Activated CD8-positive, alpha-beta memory T cell treated with anti-CD3 and anti-CD28 coated beads for 4 hours (primary cell): Measurements from ENCODE around the gene EEFSEC.

Experiments
- DNase-seq, 2 donors: peaks; one replicate each; pipeline ENCODE4 v3.0.0-alpha.2; 2020; ENCODE audit warnings: low read depth in 2 of 2

The EEFSEC gene

DNA sequence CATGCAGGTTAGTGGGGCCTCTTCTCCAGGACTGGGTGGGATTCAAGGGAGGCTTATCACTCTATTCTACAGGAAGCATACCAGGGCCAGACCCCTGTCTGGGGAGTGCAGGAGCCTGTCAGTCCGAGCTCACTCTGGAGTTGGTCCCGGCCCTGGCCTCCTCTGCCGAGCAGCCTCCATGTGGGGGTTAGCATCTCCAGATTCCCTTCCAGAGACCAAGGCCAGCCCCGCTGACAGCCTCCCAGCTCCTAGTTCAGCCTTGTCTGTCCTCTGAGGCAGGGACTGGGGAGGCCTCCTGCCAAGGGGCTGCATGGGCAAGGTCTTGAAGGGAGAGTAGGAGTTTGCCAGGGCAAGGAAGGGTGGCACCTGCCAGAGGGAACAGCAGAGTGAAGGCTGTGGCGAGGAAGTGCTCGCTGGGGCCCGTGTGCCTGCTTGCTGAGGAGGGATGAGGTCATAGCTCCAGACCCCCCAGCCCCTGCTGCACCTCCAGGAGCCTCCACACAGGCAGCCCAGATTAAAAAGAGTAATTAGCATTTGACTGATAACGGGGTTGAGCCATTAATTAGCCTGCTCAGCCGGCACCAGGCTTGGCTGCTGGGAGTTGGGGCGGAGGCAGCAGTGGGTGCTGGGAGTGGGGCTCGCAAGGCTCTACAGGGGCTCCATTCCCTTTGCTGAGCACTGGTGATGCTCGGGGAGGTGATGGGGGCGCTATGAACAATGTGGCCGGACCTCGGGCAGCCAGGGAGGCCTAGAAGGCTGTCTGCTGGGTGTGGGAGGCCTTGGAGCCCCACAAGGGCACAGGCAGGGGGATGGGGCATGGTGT is 259.1 kb downstream of the EEFSEC start:
- DNase-seq, result no peak

- DNase-seq, result no peak
Measured at GRCh38 chr3:128413003-128413370, 259.7 kb downstream of the EEFSEC start.

- no peak for DNase-seq
Measured at GRCh38 chr3:128413413-128414205, 260.3 kb downstream of the EEFSEC start.

DNA sequence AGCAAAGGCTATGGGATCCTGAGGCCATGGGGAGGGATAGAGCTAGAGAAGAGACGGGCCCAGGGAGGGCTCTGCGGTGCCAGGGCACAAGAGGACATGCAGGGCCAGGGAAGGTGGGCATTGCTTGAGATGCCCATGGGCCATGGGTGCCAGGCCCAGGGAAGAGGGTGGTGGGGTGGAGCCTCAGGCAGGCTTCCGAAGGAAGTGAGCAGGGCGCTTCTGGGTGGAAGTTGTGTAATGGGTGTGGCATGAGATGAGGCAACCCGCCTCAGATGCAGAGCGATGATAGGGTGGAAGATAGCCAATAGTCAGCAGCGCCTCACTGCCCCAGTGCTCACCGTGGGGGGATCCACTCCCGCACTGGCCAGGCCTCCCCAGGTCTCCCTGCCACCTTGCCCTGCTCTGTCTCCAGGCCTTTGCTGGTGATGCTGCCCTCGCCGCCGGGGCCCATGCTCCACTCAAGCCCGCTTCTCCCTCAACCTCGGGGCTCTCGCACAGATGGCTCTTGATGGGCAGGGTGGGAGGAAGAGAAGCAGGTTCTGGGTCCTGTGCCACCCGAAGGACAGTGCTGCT is 262.0 kb downstream of the EEFSEC start:
- no peak for DNase-seq

DNA sequence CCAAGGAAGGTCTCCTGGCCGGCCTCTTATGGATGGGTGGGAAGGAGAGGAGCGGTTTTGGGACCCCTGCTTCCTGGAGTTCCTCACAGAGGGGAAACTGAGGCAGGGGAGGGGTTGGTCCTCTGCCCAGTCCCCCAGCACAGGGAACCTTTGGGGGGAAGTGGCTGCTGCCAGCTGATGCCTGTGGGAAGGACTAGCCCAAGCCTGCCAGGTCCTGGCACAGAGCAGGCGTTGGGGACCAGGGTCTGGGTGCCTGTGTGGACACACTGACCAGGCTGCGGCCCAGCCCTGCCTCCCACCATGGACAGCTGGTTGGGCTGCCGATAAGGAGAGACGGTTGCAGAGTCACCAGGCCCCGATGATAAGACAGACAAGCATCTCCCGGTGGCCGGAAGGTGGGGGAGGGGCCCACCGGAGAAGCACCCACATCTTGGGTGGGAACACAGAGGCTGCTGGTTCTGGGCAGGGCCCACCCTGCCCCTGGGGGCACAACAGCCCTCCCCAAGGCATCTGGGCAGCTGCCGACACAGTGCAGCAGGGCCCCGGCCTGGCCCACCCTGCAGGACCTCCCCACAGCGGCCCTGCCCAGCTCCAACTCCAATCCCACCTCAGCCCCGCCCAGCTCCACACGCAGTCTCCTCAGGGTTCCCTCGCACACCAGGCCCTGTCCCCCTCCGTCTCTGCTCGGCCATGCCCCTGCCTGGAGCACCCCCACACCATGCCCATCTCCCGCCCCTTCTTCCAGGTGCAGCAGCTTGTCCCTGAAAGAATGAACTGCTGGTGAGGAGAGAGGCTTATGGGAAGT is 262.7 kb downstream of the EEFSEC start:
- no peak for DNase-seq

DNA sequence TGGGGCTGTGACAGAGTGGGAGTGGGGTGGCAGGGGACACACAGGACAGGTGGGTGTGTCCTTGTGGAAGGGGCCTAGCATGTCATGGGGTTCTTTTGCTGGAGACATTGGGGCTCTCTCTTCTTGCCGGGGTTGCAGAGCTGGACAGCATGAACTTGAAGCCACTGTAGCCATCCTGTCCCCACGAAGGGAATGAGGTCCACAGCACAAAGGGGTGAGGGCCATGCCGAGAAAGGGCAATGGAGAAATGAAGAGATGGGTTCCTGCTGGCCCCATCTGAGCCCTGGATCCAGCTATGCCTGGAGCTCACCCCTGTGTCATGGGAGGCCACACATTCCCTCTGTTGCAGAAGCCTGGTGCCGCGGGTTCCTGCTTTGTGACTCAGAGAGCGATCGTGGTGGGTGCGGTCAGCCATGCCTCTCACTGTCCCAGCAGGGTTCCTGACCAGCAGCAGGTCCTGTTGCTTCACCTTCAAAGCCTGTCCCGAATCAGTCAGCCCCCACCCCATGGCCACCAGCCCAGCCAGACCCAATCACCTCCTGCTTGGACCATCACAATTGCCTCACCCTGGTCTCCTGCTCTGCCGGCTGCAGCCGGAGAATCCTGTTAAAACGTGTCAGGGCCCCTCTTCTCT is 263.4 kb downstream of the EEFSEC start:
- no peak for DNase-seq

- no peak for DNase-seq
Measured at GRCh38 chr3:128418900-128419299, 265.6 kb downstream of the EEFSEC start.

DNA sequence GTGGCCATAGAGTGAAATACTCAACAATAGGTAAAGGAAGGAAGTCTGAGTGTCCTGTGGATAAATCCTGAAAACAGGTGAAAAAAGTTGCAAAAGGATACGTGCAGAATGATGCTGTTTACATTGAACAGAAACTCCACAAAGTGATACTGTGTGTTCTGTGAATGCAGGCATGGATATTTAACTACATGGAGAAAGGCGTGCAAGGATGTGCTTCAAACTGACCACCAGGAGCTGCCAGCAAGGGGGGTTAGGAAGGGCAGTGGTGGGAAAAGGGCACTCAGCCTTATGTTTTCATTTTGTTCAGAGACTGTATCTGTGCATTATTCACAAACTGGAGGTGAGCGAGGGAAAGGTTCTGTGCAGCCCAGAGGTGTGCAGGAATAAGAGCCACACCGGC is 266.0 kb downstream of the EEFSEC start:
- DNase-seq, result no peak

DNA sequence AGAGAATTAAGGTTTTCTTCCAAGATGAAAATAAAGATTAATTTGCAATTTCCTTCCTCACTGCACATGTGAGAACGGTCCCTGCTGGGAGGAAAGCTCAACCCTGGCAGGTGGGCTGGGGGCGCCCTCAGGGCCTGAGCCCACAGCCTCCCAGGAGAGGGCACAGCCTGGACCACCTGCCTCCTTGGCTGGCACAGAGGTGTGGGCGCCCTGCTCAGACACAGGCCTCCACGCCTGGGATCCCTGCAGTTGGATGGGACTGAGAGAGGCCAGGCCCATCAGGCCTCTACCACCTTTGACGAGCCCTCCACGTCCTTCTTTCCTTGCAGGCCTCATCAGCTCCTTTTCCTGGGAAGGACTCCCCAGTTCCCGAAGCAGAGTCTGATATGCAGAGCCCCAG is 267.0 kb downstream of the EEFSEC start:
- DNase-seq, result no peak

GRCh38 chr3:128420720-128421438 is 267.6 kb downstream of the EEFSEC start:
- DNase-seq, result no peak

DNA sequence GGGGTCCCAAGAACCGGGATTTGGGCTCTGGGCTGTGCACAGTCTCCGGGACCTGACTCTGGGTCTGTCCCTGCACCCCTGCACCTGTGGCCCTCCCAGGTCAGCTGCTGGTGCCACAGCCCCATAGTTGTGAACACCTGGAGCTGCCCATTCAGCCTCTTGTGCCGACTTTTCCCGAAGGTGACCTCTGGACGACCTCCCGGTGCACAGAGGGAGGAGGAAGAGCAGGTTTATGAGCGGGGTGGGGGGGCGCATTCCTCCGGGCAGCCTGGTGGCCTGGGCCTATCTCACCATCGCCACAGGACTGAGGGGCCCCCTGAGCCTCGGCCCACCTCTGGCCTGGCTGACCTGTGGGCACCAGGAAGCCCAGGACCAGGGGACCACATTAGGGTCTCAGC is 268.2 kb downstream of the EEFSEC start:
- no peak for DNase-seq

DNA sequence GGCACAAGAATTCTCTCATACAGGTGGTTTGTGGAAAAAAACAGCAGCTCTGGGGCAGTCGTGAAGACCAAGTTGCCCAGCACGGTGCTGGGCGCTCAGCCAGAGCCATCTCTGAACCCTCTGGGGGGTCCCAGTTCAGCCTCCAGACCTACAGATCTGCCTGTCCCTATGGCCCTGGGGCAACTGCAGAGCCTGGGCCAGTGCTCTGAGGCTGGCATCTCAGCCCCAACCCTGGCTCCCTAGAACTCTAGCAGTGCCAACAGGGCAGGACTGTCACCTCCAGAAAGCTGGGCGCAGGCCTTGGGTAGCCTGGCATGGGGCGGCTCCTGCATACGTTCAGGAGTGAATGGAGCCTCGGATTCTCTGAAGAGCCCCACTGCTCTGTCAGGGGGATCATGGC is 268.7 kb downstream of the EEFSEC start:
- DNase-seq, result no peak

- DNase-seq, result no peak
Measured at GRCh38 chr3:128422762-128423524, 269.7 kb downstream of the EEFSEC start.

- no peak for DNase-seq
Measured at GRCh38 chr3:128423525-128424147, 270.4 kb downstream of the EEFSEC start.

DNA sequence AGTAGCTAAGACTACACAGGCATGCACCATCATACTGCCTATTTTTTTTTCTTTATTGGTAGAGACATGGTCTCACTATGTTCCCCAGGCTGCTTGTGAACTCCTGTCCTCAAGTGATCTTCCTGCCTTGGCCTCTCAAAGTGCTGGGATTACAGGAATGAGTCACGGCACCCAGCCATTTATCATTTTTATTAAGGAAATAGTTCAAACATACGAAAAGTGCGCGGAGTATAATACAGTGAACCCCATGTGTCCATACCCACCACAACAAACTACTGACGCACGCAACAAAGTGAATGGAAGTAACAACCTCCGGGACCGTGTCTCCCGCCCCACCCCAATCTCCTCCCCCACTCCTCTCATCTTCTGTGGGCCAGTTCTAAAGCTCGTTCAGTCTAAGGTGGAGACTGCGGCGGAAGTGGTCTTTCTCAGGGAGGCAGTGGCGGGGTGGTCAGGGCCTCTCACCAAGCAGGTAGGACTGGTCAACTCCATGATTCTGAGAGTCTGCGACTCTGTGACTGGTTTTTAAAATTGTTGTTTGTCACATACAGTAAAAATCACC is 271.3 kb downstream of the EEFSEC start:
- no peak for DNase-seq

GRCh38 chr3:128425142-128425845 is 272.0 kb downstream of the EEFSEC start:
- no peak for DNase-seq

GRCh38 chr3:128425846-128426127 is 272.5 kb downstream of the EEFSEC start:
- no peak for DNase-seq

DNA sequence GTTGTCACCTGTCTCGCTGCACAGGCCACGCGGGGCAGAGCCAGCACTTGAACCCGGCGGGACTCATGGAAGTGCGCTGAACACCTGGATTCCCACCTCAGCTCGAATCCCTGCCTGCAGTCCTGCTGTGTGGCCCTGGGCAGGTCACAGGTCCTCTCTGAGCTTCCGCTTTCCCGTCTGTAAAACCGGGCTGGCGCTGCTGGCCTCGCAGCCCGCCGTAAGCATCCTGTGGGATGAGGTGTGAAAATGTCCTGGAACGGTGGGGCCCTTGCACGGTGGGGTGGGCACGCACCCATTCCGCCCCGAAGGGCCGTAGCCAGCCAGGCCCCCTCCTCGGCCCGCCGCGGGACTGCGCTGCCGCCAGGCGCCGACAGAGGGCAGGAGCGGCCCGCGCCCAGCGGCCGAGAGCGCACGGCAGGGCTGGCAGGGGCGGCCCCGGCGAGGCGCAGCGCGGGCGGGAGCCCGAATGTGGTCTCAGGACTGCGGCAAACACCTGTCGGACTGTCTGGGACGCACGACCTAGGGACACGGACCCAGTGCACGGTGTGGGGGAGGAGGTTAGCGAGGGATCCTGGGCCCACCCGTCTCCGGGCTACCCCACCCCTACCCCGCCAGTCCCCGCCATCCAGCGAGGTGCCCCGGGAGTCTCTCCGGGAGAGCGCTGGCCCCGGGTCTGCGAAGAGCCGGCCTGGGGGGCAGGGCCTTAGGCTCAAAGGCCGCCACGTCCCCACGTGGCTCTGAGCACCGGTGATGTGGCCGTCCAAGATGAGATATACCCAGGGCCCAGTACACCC is 273.0 kb downstream of the EEFSEC start:
- DNase-seq, result peak in 1 of 2 donors; percentile 18
